NCI-H526 treated with DMSO at 0.1 percent for 48 hours (cell line): ENCODE measurements around the gene UBE2V1.
"Not testable (repeated sequence)": the region's sequence is repeated elsewhere in the genome, so short reads cannot be mapped to it uniquely, and the experiment has no call there.

Experiments
- DNase-seq: peaks from one replicate; lab custom pipeline; 2025; lab: John Stamatoyannopoulos, UW

UBE2V1 gene

DNA sequence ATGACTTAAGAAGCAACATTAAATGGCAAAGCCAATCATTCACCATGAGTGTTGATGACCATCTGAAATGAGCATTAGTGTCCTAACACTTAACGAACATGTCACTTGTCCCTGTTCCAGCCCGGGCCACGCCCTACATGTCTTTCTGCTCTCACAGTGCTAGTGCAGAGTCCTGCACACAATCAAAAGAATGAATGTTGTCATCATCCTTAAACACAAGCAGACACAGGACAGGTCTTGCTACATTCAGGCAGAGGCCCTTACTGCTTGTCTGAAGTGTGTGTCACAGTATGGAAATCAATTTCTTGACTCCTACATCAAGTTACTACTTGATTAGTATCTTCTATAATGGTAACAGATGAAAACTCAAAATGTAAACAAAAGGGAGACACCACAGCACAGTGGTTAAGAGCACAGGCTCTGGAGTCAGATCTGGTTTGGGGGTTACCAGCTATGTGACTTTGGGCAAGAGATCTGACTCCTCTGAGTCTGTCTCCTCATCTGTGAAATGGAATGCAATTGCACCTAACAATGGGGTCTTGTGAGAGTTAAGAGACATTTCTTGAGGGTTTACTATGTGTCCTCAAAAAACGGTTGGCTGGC lies 17.4 kb downstream of the UBE2V1 start:
- no peak for DNase-seq

DNA sequence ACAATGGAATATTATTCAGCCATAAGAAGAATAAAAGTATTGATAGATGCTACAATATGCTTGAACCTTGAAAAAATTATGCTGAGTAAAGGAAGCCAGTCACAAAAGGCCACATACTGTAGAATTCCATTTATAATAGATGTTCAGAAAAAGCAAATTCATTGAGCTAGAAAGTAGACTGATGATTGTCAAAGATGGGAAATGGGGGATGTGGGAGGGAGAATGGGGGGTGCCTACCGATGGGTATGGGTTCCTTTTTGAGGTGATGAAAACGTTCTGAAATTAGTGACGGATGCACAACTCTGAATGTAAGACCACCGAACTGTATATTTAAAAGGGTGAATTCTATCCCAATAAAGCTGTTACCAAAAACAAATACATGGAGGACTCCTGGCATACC lies 18.4 kb downstream of the UBE2V1 start:
- no peak for DNase-seq

DNA sequence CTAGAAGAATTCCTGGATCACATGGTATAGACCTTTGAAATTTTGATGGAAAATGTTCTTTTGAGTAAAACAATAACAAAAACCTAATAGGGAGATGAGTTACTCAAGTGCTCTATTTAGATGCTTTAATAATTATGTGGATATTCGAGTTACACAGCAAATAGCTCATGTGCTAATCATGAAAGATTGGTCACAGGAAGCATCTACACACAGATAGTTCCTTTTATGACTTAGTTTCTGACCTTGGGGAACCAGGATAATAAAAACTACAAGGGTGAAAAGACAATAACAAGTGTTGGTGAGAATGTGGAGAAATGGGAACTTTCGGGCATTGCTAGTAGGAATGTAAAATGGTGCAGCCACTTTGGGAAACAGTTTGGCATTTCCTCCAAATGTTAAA lies 19.7 kb downstream of the UBE2V1 start:
- DNase-seq: no peak

DNA sequence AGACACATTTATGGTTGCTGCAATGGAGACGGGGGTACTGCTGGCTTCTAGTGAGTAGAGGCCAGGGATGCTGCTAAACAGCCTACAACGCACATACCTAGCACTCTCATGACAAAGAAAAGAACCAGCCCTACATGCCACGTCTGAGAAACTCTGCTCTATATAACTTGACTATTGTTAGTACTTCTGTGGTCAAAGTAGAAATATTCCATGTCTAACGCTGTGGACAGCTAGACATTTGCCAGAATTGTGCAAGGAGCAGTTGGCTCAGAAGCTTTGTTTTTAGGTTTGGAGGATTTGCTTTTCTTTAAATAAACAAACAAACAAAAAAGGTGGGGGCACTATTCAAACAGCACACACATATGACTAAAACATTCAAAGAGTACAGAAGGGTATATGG lies 20.5 kb downstream of the UBE2V1 start:
- no peak for DNase-seq

DNA sequence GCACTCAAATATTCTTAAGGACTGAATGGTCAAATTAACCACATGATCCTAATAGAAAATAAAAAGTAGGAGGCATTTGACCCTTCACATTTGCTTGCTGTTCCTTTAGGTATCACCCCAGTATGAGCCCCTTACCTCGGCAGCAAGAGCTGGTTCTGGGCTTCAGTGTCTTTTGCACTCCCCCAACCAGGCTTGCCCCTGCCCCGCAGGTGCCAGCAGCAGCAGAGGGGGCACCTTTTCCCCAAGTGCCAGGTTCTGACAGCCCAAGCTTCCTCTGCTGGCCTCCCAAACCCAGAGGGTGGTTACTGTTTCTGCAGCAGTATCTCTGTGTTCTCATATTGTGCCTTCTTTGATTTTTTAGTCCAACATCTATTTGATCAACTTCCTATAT lies 23.2 kb downstream of the UBE2V1 start:
- DNase-seq: no peak

DNA sequence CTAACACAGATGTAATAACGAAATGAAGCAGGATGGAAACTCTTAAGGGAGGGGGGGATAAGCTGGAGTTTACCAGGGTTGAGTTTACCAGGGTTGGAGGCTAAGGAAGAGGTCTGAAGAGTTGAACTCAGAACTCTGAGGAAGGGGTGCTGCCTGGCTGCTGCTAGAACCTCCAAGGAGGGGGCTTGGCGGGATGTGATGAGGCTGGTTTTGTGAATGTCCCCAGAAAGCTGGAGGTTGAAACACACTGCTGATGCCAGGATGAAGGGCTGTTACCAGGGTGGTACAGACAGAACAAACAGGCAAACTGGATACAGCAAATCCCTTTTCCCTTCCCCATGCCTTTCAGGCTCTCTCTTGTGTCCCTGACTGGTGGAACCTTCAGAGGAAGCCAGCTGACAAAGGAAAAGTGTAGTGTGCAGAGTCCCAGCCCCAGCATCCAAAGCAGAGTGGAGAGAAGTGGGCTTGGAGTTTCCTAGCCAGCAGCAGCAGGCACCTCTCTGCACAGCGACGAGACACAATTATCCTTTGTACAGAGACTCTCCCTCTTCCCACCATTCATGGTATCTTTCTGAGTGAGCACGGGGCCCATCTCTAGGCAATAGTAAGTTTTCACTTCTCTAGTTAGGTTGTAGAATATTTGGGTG lies 23.7 kb downstream of the UBE2V1 start:
- no peak for DNase-seq

DNA sequence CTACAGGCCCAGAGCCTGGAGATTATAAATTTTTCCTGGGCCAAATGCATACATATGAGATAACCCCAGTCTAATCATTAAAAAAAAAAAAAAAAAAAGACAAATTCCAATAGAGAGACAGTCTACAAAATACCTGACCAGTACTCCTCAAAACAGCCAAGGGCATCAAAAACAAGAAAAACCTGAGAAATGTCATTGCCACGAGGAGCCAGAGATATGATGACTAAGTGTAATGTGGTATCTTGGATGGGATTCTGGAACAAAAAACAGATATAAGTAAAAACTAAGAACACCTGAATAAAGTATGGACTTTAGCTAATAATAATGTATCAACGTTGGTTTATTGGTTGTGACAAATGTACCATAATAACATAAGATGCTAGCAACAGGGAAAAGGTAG lies 24.9 kb downstream of the UBE2V1 start:
- DNase-seq: no peak

DNA sequence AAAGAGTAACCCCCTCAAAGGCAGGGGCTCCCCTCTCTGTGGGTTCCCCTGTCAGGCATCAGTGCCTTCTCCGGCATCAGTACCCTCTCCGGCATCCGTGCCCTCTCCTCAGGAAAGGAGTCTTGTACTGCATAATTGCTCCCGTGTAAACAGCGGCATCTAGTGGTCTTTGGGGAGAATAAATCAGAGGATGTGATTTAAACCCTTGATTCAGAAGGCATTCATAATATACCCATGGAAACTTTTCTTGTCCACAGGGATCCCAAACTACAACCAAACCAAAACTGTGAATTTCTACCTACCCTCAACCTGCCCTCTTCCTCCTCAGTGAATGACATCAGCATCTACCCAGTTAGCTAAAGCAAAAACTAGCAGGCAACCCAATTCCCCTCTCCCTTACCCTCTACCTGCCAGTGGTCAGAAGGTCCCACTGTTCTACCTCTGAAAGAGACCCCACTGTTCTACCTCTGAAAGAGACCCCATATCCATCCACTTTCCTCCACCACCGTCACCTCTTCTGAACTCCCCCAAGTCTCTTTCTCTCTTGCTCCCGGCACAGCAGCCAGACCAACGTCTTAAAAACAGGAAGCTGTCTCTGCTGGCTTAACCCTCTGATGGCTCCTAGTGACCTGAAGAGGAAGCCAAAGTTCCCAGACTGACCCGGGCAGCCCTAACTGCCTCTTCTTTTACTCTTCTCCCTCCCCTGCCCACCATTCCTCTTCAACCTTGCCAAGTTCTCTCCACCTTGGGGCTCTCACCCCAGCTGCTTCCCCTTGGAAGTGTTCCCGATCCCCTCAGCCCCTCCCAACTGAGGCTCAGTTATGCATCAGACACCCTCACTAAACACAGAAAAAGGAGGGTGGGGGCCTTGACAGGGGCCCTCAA lies 27.2 kb downstream of the UBE2V1 start:
- DNase-seq: peak; percentile 38

DNA sequence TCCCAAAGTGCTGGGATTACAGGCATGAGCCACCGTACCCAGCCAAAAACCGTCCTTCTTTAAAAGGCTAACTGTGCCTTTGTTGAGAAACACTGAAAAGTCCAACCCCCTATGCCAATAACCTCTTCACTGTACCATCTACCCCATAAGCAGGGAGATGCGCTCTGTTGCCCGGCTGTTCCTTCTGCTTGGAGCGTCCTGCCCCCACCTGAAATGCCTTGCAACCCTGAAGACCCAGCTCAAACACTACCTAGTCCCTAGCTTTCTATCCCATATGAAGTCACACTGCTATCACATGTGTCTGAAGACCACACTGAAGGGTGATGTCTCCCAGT lies 27.8 kb downstream of the UBE2V1 start:
- DNase-seq: no peak

DNA sequence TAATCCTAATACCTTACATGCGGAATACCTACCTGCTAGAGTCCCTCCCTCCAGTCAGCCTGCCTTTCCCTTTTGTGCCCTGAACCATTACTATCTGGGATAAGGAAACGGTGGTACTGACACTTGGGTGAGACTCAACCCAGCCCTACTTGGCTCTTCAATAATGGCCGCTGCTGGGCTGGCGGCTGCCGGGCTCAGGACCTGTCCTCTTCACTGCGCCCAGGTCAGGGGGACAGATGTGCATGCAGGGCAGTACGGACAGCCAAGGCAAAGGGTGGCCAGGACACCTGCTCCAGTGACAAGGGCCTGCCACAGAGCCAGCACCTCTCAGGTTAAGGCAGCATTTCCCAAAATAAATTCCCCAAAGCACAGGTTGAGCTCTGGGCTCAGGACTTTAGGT lies 29.9 kb downstream of the UBE2V1 start:
- DNase-seq: no peak

DNA sequence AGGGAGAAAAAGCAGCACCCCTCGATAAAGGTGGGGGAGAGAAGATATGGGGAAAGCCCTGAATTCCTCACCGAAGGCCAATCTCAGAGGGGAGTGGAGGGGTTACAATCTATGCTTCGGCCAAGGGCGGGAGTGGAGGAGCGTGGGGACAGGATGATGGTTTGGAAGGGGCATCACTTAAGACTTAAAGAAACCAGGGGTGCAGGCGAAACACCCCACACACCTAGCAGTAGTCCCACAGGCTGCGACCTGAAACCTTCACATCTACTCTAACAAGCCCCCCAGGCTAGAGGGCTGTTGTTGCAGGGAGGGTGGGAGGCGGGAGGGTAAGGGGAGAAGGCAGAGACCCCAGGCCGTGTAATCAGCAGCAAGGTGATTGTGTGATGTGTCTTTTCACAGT lies 30.9 kb downstream of the UBE2V1 start:
- DNase-seq: not testable (repeated sequence)

DNA sequence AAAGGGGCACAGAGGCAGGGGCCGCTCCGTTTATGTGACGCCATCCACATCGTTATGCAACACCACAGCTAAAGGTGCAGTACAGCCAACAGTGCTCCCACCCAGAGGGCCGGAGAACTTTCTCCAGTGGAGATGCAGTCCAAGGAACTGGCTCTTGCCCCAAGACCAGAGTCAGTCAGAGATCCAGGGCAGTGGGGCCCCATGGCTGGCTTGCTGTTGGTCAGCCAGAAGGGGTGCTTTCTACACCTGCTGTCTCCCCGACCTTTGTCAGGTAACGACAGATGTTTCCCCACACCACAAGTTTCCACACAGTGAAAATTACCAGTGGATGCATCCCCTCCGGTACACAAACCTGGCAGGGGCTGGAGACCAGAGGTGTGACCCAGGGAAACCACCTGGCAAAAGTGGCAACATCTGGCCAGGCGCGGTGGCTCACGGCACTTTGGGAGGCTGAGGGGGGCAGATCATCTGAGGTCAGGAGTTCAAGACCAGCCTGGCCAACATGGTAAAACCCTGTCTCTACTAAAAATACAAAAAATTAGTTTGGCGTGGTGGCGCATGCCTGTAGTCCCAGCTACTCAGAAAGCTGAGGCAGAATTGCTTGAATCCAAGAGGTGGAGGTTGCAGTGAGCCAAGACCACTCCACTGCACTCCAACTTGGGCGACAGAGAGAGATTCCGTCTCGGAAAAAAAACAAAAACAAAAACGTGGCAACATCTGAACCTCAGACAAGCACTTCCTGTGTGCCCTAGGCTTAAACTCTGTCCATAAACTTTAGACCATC lies 34.9 kb downstream of the UBE2V1 start:
- DNase-seq: no peak

DNA sequence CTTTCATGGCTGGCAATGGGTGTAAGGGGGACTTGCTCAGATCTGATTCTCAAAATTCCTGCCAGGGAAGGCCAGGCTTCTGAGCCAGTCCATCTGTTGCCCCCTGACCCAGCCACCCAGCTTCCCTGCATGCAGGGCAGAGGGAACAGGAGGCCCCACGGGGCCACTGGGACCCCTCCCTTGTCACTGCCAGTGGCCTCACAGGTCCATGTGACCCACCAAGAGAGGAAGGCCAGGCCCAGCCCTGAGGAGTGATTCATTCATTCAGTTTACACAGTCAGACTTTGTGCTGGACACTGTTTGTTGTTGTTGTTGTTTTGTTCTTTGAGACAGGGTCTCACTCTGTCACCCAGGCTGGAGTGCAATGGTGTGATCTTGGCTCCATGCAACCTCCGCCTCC lies 39.5 kb downstream of the UBE2V1 start:
- no peak for DNase-seq

DNA sequence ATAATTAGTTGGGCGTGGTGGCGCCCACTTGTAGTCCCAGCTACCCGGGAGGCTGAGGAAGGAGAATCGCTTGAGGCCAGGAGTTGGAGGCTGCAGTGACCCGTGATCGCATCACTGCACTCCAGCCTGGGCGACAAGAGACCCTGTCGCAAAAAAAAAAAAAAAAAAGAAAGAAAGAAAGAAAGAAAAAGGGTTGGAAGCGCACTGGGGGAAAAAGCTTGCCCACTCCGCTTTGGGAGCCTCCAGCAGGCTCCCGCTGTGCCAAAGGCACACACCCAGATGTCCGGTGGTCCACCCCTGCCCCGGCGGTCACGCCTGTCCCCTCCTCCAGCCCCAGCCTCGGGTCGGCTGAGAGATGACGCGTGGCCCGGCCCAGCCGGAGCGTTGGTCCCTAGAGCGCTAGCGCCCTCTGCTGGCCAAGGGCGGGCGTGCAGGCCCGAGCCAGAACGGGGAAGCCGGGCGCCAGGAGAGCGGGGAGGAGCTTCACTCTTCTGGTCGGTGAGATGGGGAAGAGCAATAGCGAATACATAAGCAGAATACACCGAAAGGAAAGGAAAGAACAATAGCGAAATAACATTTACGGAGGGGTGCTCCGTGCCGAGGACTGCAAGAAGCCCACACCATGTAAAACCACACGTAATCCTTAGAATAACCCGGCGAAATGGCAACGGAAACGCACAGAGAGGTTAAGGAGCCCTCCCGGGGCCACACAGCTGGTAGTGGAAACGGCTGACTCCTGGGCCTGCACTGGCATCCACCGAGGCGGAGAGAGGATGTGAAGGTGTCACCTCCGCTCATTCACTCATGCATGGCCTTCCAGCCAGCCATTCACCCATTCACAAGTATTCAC lies 41.7 kb downstream of the UBE2V1 start:
- peak; percentile 85 for DNase-seq

DNA sequence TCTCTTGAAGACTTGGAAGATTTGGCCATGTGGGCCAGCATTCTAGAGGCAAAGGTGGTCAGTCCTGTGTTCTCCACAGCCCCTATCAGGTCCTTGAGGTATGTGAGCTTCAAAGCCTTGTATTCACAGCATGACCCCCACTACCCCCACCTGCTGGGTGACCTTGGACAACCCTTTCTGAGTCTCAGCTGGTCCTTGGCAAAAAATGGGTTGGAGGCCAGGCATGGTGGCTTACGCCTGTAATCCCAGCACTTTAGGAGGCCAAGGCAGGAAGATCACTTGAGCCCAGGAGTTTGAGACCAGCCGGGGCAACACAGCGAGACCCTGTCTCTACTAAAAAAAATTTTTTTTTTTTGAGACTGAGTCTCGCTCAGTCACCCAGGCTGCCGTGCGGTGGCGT lies 42.6 kb downstream of the UBE2V1 start:
- DNase-seq: no peak

DNA sequence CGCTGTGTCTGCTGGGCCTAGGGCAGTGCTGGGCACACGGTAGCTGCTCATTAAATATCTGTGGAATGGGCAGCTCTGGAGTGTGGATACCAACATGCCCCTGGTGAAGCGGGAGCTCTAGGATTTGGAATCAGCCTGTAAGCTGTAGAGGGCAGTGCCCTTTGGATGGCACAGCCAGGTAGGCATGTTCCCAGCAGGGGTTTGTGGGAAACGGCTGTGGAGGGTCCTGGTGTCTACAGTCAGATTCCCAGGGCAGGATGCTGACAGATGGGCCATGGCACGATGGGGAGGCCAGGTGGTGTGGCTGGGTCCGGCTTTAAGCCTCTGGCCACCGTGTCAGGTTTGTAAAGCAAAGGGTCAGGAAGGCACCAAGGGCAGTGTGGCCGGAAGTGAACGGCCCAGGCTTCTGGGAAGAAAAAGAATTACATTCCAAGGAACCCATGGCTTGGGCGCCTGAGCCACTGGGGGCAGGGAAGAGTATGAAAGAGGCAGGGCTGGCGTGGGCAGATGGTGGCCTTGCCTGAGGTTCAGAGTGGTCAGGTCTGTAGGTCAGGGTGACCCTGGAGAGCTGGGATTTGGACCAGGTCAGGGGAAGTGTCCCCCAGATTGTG lies 44.8 kb downstream of the UBE2V1 start:
- DNase-seq: no peak

DNA sequence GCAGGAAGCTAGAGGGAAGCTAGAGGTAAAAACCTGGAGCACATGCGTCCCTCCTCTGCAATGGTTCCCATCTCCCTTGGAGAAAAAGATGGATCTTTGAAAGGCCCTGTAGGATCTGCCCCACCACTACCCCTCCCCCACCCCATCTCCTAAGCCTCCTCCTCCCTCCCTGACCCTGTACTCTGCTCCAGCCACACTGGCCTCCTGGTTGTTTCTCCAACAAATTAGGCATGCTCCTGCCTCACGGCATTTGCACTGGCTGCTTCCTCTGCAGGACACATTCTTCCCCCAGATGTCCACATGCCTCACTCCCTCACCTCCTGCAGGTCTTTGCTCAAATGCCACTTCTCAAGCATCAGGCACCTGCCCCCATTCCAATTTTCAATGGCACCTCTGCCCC lies 45.5 kb downstream of the UBE2V1 start:
- DNase-seq: no peak

DNA sequence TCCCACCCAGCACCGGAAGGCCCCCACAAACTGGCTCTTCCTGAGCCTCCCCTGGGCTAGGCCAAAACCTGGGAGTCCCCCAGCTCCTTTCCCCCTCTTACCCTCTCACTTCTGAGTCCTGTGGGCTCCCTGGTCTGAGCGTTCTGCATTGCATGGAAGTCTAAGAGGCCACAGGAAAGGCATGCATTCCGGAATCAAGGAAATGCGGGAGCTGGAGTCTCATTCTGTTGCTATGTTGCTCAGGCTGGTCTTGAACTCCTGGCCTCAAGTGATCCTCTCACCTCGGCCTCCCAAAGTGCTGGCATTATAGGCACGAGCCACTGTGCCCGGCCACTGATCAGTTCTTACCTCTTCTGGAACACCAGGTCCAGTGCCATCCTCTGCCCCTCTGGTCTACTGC lies 45.9 kb downstream of the UBE2V1 start:
- no peak for DNase-seq

DNA sequence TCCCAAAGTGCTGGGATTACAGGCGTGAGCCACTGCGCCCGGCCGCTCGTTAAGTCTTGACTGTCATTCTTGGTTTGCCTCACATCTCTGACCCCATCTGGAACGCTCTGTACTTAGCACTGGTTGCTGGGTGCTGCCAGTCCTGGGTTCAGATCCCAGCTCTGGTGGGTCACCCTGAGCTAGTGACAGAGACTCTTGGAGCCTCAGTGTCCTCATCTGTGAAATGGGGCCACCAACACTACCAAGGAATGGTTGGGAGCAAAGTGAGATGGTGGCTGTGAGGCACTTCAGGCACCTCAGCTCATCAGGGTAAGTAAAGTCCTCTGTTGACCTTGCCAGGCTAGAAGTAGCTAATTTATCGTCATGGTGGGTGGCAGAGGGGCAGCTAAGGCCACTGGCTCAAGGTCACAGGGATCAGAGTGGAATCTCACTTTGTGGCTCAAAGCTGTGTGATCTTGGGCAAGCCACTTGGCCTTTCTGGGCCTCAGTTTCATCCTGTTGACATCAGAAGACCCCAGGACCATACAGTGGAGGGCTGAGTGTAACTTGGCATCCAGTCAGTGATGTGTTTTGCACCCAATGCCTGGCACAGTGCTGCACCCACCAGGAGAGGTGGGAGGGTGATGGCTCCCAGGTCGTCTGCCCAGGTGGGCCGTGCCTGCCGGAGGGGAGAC lies 46.7 kb downstream of the UBE2V1 start:
- DNase-seq: no peak

DNA sequence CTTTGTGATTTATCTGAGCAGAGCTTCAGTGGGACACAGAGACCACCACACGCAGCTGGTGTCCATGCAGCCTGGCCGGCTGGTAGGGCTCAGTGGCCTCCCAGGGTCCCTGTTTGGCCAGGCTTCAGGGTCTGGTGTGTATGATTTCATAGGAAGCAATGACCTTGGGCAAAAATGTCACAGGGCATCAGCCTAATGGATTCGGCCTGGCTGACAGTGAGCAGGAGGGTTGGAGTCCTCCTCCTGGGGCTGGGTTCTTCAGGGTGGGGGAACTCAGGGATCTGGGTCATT lies 47.7 kb downstream of the UBE2V1 start:
- no peak for DNase-seq

DNA sequence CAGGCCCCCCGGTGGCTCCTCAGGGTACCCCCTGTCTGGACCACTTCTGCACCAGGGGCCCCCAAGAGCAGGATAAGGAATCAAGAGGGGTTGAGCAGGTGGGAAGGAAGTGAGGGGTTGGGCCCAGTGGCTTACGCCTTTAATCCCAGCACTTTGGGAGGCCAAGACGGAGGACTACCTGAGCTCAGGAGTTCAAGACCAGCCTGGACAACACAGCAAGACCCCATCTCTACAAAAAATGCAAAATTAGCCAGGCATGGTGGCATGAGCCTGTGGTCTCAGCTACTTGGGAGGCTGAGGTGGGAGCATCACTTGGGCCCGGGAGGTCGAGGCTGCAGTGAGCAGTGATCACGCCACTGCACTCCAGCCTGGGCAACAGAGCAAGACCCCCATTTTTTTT lies 49.2 kb downstream of the UBE2V1 start:
- not testable (repeated sequence) for DNase-seq
